Fibroblast of skin of left biceps (primary cell): ENCODE results near the gene DLGAP1.

Experiments
- DNase-seq, 2 experiments: peaks; one replicate each; pipeline ENCODE4 v3.0.0-alpha.2; 2013; ENCODE audit warnings: low read depth in 2 of 2

The DLGAP1 gene

DNA sequence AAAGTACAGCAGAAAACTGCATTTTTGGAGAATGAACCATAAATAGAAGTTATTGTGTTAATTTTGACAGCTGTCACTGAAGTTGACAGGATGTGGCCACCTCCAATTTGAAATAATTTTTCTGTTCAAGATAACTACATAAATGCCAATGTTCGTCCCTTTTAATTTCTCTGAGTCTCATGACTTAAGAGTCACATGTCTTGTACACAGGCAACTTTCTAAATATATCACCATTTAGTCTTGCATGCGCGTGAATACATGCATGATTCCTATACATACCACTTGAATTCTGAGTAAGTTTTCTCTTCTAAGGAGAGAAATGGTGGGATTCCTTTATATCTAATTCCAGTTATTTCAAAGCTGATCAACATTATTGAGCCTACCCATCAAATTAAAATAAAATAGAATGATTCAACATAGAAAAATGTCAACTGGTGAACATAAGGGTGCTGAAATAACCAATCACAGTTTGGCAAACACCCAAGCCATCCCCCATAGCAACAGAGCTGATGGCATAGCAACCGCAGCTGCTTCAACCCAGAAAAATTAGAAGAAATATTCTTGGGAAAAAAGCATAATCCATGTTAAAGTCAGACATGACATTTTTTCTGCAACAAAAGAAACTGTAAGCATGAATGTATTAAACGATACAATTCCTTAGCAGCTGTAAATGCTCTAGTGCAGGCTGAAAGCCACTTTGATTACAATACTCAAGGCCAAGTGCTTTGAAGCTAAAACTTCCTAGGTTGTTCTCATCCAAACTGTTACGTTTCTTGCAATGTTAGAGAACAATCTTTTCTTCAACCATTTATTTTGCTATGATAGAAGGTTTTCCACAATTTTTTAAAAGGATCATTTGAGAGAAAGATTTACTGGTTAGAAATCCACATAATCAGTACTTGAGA, 282.7 kb downstream of the DLGAP1 start:
- DNase-seq: no peak

DNA sequence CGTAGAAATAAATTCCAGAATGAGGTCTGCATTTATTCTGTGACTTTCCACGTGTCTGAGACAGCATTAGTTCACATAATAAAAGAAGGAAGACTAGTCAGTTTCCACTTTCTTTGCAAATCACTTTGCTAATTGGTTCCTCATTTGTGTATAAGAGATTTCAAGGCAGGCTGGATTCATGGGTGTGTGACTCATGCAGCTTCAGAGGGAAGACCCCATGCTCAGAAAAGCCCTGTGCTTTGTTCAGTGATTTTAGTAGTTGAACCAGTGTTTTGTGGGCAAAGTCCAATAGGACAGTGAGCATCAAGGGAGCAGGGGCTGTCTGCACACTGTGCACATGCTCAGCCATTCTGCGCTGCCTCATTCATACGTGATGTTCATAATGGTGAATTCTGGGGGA, 297.8 kb downstream of the DLGAP1 start:
- no peak for DNase-seq

DNA sequence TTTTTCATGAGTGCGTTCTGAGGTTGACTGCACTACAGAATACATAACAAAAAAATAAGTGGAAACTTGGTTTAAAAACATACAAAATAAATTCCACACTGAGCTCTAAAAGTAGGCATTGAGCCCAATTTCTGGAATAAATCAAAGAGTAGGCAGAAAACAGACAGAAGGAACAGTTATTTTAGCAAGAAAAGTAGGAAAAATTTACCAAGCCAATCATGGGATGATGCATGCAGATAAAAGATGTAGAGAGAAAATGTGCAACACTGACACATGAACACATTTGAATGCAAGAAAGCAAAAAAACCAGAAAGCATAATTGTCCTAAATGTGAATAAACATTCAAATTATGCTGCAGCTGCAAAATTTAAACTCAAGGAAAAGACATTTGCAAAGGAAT, 308.3 kb downstream of the DLGAP1 start:
- no peak for DNase-seq

DNA sequence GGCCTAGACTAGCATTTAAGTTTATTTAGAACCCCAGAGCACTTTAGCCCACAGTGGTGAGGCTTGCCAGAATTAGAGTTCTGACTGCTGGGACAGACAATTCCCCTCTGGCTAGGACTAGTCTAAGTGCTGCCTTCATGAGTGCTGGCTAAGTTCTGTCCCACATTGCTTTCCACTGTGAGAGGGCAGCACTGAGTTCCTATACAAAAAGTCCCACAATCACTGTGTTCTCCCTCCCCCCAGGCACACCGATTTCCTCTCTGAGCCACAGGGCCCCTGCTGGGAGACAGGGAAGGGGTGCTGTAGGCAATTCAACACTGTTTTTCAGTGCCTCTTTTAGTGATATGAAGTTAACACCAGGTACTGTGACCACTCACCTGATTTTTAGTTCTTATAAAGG, 310.9 kb downstream of the DLGAP1 start:
- DNase-seq: no peak

DNA sequence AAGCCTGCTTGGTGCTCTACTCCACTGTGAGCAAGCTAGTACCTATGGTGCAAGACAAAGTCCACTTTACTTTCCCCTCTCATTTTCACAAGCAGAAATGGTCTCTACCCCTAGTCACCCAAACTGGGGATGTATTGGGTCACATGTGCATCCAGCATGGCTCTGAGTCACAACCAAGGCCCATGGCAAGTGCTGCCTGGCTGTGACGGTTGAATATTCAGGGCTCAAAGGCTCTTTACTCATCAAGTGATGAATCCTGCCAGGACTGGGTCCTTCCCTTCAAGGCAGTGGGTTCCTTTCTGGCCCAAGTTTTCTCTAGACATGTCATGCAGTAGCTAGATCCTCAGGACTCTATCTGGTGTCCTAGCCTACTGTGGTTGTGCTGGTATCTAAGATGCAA, 311.5 kb downstream of the DLGAP1 start:
- DNase-seq: no peak

DNA sequence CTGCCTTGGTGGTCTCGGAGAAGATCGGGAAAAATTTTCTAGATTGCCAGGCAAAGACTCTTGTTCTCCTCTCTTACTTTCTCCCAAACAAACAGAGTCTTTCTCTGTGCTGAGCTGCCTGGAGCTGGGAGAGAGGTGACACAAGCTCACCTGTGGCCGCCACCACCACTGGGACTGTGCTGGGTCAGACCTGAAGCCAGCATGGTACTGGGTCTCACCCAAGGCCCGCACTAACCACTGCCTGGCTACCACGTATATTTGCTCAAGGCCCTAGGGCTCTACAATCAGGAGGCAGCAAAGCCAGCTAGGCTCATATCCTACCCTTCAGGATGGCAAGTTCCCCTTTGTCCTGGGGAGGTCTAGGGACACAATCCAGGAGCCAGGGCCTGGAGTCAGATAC, 312.2 kb downstream of the DLGAP1 start:
- no peak for DNase-seq

DNA sequence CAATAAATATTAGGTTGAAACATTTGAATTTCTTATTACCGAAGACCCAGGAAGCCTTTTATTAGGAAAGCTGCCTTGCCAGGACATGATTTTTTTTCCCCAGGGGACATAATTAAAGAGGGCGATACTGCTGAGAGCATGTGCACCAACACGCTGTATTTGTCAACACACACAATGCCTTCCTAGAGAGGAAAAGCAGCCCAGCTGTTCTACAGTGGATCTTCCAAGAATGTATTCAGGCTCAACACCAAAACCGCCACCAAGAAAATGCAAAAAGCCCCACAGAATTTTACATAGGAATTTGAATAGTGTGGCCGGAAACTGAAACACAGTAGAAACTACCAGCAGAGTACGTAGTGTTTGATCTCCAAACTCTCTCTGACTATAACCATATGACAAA, 320.4 kb downstream of the DLGAP1 start:
- DNase-seq: no peak

DNA sequence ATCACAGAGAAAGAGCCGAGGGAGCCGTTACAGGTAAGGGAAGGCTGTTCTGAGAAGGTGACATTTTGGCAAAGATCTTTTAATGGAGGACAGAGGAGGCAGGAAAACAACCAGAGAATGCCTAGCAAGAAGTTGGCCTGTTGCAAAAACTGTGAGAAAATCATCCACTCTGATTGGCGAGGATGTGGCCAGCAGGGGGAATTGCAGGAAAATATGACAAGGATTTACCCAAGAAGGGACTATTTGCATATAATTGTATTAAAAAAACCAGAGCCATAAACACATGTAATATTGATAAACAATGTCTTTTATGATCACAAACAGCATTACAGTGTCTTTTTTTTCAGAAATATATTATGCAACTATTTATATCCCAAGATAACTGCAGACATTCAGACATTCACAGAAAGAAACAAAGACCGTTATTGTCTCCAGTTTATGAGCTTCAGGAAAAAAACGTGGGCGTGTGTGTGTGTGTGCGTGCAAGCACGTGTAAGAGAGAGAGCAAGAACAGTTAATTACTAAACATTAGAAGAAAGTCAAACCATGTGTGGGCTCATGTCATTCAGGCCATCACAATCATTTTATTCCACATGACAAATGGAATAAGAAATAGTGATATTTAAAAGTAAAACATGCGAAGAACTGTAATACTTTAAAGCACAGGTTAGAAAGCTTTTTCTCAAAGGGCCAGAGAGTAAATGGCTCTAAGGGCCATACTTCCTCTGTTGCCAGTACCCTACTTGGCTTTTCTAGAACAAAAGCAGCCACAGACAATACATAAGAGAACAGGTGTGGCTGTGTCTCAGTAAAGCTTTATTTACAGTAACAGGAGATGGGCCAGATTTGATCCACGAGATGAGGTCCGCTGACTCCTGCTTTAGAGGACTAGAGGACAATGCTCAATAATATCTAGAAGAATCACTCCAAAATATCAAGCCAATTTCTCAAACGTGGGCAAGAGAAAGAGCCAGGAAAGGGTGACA, 324.1 kb downstream of the DLGAP1 start:
- DNase-seq: no peak

DNA sequence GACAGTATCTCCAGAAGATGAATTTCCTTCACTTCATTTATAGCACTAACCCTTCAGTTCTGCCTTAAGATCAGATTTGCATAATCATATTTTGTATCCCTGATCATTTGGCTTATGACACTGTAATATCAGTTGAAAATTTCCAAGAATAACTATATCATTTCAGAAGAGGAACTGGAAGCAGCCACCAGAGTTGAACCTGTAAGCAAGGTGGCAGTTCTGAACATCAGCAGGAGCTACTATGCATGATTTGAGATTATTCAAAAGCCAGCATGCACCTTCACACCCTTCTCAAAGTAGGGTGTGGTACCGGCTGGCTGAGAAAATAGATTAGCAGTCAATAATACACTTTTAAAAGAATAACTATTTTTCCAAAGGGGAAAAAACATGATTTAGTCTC, 328.2 kb downstream of the DLGAP1 start:
- DNase-seq: no peak

DNA sequence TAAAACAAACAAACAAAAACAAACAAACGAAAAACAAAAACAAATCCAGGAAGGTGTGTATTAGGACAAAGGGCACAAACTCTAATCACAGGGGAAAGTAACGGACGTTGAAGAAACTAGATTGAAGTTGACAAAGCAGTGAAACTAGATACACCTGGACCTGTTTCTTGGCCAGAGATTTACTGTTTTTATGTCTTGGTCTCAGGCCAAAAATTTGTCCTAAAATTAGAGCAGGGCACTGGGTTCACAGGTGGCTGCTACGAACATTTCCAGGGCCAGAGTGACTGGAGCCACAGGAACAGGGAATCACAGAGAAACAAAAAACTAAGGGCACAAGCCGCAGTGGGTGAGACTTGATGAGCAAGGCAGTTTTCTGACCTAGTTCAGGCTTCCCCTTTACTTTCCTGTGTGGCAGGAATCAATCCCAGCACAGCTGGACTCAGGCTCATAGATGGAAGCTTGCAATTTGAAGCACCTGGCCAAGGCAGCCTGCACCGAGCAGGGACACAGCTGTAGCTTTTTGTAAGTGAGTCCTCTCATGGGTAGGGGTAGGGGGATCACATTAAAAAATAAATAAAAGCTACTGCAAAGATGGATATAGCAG, 329.4 kb downstream of the DLGAP1 start:
- no peak for DNase-seq

DNA sequence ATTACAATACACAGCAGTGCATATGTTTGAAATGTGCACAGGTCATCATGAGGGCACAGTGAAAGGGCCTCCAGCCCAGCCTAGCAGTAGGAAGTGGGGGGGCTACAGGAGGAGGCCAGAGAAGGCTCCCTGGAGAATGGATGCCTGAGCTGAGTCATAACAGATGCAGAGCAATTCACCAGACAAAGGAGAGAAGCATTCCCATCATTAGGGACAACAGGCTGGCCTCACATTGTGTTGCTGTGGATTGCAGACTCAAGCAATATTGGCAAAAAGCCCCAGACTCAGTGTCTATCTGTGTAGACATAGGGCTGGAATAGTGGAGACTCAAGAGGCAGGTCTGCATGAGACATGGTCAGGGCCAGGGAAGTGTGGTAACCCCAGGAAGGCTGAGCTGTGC, 329.9 kb downstream of the DLGAP1 start:
- DNase-seq: peak; percentile 76 to 82

DNA sequence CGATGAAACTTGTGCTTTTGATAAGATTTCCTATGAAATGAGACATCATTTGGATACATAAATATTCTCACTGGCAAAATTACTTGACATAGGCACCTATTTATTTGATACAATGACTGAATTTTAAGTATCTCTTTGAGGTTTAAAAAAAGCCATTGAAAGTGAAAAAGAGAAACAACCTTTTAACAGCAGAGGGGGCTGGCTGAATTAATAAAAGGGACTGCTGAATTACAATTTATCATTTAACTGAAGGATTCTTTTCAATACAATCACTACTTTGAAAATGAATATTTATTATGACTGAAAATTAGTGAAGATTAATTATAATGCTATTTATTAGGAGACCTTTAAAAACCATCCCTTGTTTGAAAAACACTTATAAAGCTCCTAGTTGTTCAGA, 335.3 kb downstream of the DLGAP1 start:
- DNase-seq: no peak

DNA sequence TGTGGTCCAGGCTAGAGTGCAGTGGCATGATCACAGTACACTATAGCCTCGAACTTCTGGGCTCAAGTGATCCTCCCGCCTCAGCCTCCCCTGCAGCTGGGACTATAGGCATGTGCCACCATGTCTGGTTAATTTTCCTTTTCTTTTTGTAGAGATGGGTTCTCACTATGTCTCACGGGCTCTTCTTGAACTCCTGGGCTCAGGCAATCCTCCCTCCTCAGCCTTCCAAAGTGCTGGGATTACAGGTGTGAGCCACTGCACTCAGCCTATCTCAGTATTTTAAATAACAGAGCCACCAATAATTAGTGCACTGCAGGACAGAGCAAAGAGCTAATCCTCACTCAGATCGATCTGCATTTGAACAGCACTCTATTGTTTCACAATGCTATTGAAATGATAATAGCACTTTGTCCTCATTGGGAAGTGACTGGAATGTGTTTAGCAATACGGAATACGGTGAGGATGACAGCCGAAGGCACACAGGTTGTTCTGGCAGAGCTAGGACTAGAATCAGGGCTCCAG, 335.9 kb downstream of the DLGAP1 start:
- no peak for DNase-seq

DNA sequence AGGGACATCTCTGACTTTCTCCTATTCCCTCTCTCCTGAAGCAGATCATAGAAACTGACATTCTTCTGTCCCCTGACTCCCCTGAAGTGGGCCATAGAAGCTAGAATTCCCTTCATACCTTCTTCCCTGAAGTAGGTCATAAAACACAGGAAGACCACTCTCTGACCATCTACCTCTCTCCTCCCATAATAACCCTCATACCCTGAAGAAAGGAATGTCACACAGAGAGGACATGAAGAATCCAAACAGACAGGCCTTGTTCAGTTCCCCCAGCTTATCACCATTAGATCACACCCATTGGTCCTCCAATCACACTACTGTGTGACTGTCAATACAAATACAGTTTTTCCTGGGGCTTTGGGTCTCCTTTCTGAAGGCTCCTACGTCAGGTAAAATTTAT, 347.1 kb downstream of the DLGAP1 start:
- no peak for DNase-seq

DNA sequence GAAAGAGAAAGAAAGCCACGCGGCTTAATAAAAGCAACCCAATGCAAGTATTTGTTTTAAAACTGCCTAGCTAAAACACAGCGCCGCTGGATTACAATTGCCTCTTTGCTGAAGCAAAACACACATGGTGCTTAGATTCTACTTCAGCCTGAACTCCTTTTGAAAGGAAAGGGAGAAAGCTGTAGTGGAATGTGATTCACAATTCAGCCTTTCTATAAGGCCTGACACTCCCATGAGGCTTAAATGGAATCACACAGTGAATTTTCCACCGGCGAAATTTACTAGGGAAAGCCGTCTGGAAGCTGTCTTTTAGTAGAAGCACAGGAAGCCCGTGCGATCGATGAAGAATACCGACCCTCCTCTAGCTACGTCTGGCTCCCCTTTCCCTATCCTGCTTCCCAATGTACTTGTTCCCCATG, 348.0 kb downstream of the DLGAP1 start:
- DNase-seq: no peak

DNA sequence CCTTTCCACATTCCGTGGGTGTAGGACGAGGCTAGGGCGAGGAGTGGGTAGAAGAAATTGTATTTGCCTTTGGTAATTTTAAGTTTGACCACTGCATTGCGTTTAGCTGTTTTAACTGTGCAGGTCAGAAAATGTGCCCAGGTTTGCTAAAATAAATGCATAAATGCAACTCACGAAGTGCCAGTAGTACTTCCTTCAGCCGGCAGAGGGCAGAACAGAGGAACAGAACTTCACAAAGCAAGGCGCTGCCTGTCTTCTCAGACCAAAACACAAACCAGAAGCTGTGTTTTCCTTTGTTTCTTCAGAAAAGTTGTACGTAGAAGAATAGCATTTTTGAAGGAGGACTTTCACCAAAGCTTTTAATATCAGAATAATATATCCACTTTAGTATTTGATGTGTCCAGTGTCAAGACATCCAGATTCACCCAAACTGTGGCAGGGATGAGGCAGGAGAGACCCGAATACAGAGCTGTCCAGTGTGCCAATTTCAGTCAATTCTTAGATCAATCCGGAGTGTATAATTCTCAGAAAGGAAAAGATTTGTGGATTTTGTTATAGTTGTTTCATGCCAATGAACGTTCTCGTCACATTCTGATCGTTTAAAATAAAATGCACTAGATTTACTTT, 348.6 kb downstream of the DLGAP1 start:
- DNase-seq: peak; percentile 8 to 16

DNA sequence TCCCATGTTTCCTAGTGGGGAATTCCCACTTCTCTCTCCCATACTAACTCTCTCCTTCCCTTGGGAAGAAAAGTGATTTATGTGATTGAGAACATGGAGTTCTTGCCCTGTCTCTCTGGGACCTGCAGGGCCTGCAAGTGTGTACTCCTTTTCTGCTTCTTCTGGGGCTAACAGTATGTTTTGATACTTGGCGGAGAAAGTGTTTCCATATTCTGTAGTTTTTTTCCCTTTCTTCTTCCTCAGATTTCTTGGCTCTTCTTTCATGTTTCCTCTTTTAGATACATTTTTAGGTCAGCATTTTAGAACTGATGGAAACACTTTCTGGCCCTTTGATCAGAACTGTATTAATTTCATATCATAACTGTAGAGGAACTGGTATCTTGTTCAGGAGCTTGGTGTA, 352.2 kb downstream of the DLGAP1 start:
- no peak for DNase-seq

DNA sequence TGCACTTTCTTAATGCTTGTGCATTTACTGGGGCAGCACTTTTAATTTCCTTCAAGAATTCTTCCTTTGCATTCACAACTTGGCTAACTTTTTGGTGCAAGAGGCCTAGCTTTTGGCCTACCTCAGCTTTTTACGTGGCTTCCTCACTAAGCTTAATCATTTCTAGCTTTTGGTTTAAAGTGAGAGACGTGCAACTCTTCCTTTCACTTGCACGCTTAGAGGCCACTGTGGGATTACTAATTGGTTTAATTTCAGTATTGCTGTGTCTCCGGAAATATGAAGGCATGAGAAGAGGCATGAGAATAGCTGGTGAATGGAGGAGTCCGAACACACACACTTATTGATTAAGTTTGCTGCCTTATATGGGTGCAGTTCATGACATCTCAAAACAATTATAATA, 354.1 kb downstream of the DLGAP1 start:
- no peak for DNase-seq

DNA sequence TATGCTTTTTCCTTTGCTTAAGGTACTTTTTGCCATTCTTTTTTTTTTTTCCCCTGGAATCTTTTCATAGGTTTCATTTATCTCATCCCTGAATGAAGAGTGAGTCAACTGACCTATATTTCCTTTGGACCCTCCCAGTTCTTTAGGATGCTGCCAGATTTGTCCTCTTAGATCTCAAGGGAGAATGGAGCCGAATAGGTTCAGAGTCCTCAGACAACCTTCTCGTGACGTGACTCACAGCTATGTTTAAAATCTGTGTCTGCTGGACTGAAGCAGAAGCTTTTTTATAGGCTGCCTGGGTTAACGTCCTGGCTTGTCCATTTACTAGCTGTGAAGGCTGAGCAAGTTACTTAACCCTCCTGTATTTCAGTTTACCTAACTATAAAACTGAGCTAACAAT, 358.6 kb downstream of the DLGAP1 start:
- peak; percentile 56 to 67 for DNase-seq

DNA sequence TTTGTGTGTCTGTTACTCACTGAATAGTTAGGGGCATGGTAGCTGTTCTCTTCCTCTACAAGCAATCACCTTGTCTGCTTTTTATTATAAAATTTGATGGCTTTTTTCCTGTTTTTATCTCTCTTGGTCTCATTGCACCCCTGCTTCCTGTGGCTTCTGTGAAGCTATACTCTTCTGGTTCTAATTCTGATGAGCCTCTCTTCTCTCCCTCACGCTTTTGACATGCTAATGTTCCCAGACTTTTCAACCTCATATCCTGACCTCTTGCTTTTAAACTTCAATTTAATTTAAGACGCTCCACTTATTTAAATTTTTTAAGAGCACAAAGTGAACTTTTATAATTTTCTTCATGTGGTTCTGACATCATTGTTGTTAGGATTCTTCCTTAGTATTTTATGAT, 361.4 kb downstream of the DLGAP1 start:
- DNase-seq: no peak

DNA sequence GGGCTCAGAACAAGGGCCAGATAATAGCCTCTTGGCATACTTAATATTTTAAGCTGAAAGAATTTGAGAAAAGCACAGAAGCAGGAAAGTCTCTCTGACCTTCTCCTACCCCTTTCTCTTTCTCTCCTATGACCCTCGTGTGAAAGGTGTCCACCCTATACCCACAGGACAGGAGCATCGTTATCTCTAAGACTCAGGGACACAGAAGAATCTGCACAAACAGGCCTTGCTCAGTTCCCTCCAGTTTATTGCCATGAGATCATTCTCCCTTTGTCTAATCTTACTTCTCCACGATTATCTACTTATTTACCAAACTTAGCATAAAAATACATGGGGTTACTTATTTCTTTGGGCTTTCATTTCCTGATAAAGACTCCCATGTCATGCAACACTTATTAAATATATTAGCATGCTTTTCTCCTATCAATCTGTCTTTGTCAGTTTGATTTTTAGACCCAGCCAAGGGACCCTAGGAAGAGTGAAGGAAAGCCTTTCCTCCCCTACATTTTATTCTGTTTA, 370.7 kb downstream of the DLGAP1 start:
- no peak for DNase-seq
